B cell (primary cell): ENCODE measurements around the gene PDZRN3. TPM values are rescaled to one million over a fixed set of nuclear protein-coding genes. Genes with fewer than 3 reads are reported as not detected.

ENCODE experiments used
- ATAC-seq: fragments of 200-7000 bp; cut with Tn5 transposase; one replicate; pipeline ENCODE4 v1.10.0; 2021; ENCODE audit warnings: low read depth, mild to moderate bottlenecking, moderate number of reproducible peaks, moderate library complexity
- CTCF ChIA-PET: fragments of 350-600 bp; sonication (Branson Sonifier 250); formaldehyde crosslinking; loops from one replicate; lab custom pipeline; 2021; ENCODE audit warnings: antibody characterized with exemption, inconsistent platforms; lab: Charles Lee
- POLR2A ChIA-PET: fragments of 350-600 bp; sonication (Branson Sonifier 250); formaldehyde crosslinking; loops from one replicate; lab custom pipeline; 2021; ENCODE audit warnings: antibody characterized with exemption; lab: Charles Lee
- DNase-seq: peaks from one replicate; pipeline ENCODE4 v3.0.0; 2013
- H2AFZ ChIP-seq: 2 replicates; pipeline ENCODE4 v1.6.1; 2012; ENCODE audit warnings: mild to moderate bottlenecking, low read depth, low read length; ENCODE audit not compliant: insufficient read depth, poor library complexity, severe bottlenecking
- H3K27ac ChIP-seq, 2 donors: 1 replicate in 1 of 2; 2 replicates in 1 of 2; pipeline ENCODE4 v1.5.1; 2012 to 2013; ENCODE audit warnings: low read length in 2 of 2, mild to moderate bottlenecking in 2 of 2, moderate library complexity in 1 of 2
- H3K27me3 ChIP-seq, 4 experiments: fragments of 200-600 bp in 1 of 4; sonication (generic) in 1 of 4; replicated peaks in 1 of 4; 1 replicate in 2 of 4; 2 replicates in 2 of 4; pipeline versions ENCODE4 v1.6.1 to v1.7.0; 2013 to 2016; ENCODE audit warnings: low read length in 3 of 4, mild to moderate bottlenecking in 2 of 4, mixed read lengths in 1 of 4, moderate library complexity in 1 of 4; ENCODE audit not compliant: insufficient read depth in 4 of 4, control insufficient read depth in 3 of 4; ENCODE audit errors: control extremely low read depth in 1 of 4
- H3K36me3 ChIP-seq, 2 experiments: replicated peaks in 1 of 2; 1 replicate in 1 of 2; 2 replicates in 1 of 2; pipeline versions ENCODE4 v1.6.1 to v1.7.1; 2013; ENCODE audit warnings: low read length in 1 of 2; ENCODE audit not compliant: insufficient read depth in 2 of 2, control insufficient read depth in 1 of 2; ENCODE audit errors: control extremely low read depth in 1 of 2, extremely low read depth in 1 of 2
- H3K4me1 ChIP-seq, 2 donors: fragments of 200-600 bp in 1 of 2; sonication (generic) in 1 of 2; 1 replicate in 1 of 2; 2 replicates in 1 of 2; pipeline versions ENCODE4 v1.5.1 to v1.6.1; 2013 to 2017; ENCODE audit warnings: low read length in 2 of 2; ENCODE audit not compliant: control insufficient read depth in 2 of 2, insufficient read depth in 2 of 2
- H3K4me2 ChIP-seq: replicated peaks from 2 replicates; pipeline ENCODE3; 2012; ENCODE audit warnings: mild to moderate bottlenecking, low read depth, low read length; ENCODE audit not compliant: poor library complexity, severe bottlenecking
- H3K4me3 ChIP-seq, 5 experiments: fragments of 200-600 bp in 1 of 5; sonication (generic) in 1 of 5; 1 replicate in 3 of 5; 2 replicates in 2 of 5; pipeline versions ENCODE4 v1.5.1 to v1.7.0; 2011 to 2016; ENCODE audit warnings: low read length in 4 of 5, mild to moderate bottlenecking in 4 of 5, low read depth in 2 of 5, control low read depth in 1 of 5, moderate library complexity in 1 of 5; ENCODE audit not compliant: insufficient read depth in 1 of 5; ENCODE audit errors: control extremely low read depth in 1 of 5, extremely low read depth in 1 of 5
- H3K79me2 ChIP-seq: fragments of 200-600 bp; sonication (generic); one replicate; pipeline ENCODE4 v1.6.0; 2016; ENCODE audit warnings: low read length; ENCODE audit not compliant: control insufficient read depth, insufficient read depth
- H3K9ac ChIP-seq: fragments of 200-600 bp; sonication (generic); 2 replicates; pipeline ENCODE4 v1.6.1; 2017; ENCODE audit warnings: mild to moderate bottlenecking, low read length, moderate library complexity
- H3K9me3 ChIP-seq, 3 donors: one replicate each; pipeline versions ENCODE4 v1.6.1 to v1.7.1; 2013; ENCODE audit warnings: low read length in 2 of 3; ENCODE audit not compliant: control insufficient read depth in 2 of 3, insufficient read depth in 1 of 3; ENCODE audit errors: control extremely low read depth in 1 of 3
- H4K20me1 ChIP-seq: 2 replicates; pipeline ENCODE4 v1.6.0; 2012; ENCODE audit warnings: mild to moderate bottlenecking, low read length; ENCODE audit not compliant: insufficient read depth, control insufficient read depth, poor library complexity, severe bottlenecking
- H3K27ac Mint-ChIP-seq: one replicate; pipeline ENCODE4 v1.8.0; 2021; ENCODE audit warnings: mixed read lengths
- H3K27me3 Mint-ChIP-seq: one replicate; pipeline ENCODE4 v1.8.0; 2021; ENCODE audit warnings: mixed read lengths
- H3K4me1 Mint-ChIP-seq: one replicate; pipeline ENCODE4 v1.8.0; 2021; ENCODE audit warnings: mixed read lengths
- H3K4me3 Mint-ChIP-seq: one replicate; pipeline ENCODE4 v1.8.0; 2021; ENCODE audit warnings: mixed read lengths
- H3K9me3 Mint-ChIP-seq: one replicate; pipeline ENCODE4 v1.8.0; 2022; ENCODE audit warnings: mixed read lengths; ENCODE audit not compliant: insufficient read depth
- CTCF ChIP-seq: fragments of 200-600 bp; IDR thresholded peaks from one replicate; pipeline ENCODE4 v1.8.0; 2022; ENCODE audit warnings: antibody characterized with exemption, mild to moderate bottlenecking
- EZH2 ChIP-seq: IDR thresholded peaks from 2 replicates; pipeline ENCODE4 v1.6.1; 2012; ENCODE audit warnings: borderline replicate concordance, low read depth, mild to moderate bottlenecking, moderate library complexity, low read length; ENCODE audit not compliant: insufficient read depth, poor library complexity, severe bottlenecking
- WGBS: methylation state at CpG from one replicate; pipeline ENCODE4 v1.1.5; 2013; ENCODE audit warnings: missing lambda C conversion rate; ENCODE audit not compliant: insufficient coverage; 5-methylcytosine and 5-hydroxymethylcytosine counted together
- intact Hi-C: fragments of 100-400 bp; cut with micrococcal nuclease; formaldehyde crosslinking; loops from one replicate; pipeline ENCODE4 v1.10.0; 2022
- polyA plus RNA-seq: library from polyadenylated mRNA; depleted of rRNA; stranded (reverse); fragments of >200 nt; gene quantifications from 2 replicates; pipeline ENCODE4 v1.2.3, GENCODE V29; 2012
- total RNA-seq, 2 donors: library from RNA; stranded (reverse); fragments of 120-200 nt in 1 of 2; gene quantifications; 1 replicate in 1 of 2; 2 replicates in 1 of 2; pipeline versions ENCODE4 v1.2.3 to v1.2.4, GENCODE V29; 2013 to 2022

Gene PDZRN3
- total and polyA plus RNA-seq, 2 donors (not counting 1 experiment from before 2014, with no cell fraction given), result not detected

- TF ChIP-seq EZH2, result no peak
- peak; percentile 81 for TF ChIP-seq CTCF
- ATAC-seq, result no peak
- H3K9me3 Mint-ChIP-seq, result no peaks in the 10 kb centered on the region
- no peaks in the 10 kb centered on the region for H3K4me1 Mint-ChIP-seq
- H3K9me3 ChIP-seq, result no peaks in the 10 kb centered on the region
- CTCF ChIA-PET, result interaction anchor here (0.6 to 5.4 kb wide), 11 partner anchors 9 to 407 kb away, joined by 3 to 44 read pairs (median 3); no protein-coding TSS in a partner anchor
- no peak overlapping the region for H3K27ac ChIP-seq
- WGBS, result 57% methylated on average over 2 of the region's 6 CpGs
- intact Hi-C loops, result loop anchor here (10.0 kb wide), 1 partner anchor 568 kb away; no protein-coding TSS in a partner anchor
- H3K27me3 Mint-ChIP-seq, result peaks cover 25% of the 10 kb centered on the region
- no peaks in the 10 kb centered on the region for H4K20me1 ChIP-seq
- POLR2A ChIA-PET, result no interaction called here
- peak; percentile 58 for DNase-seq
- no peak overlapping the region for H3K27ac Mint-ChIP-seq
- no peak overlapping the region for H2AFZ ChIP-seq
- H3K4me2 ChIP-seq, result no peak overlapping the region
- no peaks in the 10 kb centered on the region for H3K36me3 ChIP-seq
- H3K79me2 ChIP-seq, result no peaks in the 10 kb centered on the region
- H3K4me3 Mint-ChIP-seq, result no peak overlapping the region
- H3K4me1 ChIP-seq, result no peaks in the 10 kb centered on the region
- H3K27me3 ChIP-seq, result peaks cover 0 to 2% (median 0%) of the 10 kb centered on the region in 4 experiments
- H3K4me3 ChIP-seq, result no peak overlapping the region
- H3K9ac ChIP-seq, result no peak overlapping the region
These were observed 121.8 kb downstream of the PDZRN3 start for GRCh38 chr3:73502609-73503583.

- 82% methylated on average over 1 of the region's 1 CpG for WGBS
- ChIA-PET POLR2A (no interaction called here), CTCF (interaction anchor here (5.4 kb wide), 1 partner anchor 399 kb away, joined by 44 read pairs; no protein-coding TSS in a partner anchor)
- Histone ChIP-seq H2AFZ (no peak overlapping the region), H3K9ac (no peak overlapping the region), H3K9me3 (no peaks in the 10 kb centered on the region), H3K27me3 (peaks cover 0 to 2% (median 0%) of the 10 kb centered on the region in 4 experiments), H3K79me2 (no peaks in the 10 kb centered on the region), H3K36me3 (no peaks in the 10 kb centered on the region), H3K27ac (no peak overlapping the region), H4K20me1 (no peaks in the 10 kb centered on the region), H3K4me1 (no peaks in the 10 kb centered on the region), H3K4me2 (no peak overlapping the region), H3K4me3 (no peak overlapping the region)
- DNase-seq (no peak), ATAC-seq (no peak)
- H3K9me3 Mint-ChIP-seq, result no peaks in the 10 kb centered on the region
- intact Hi-C loops, result loop anchor here (10.0 kb wide), 1 partner anchor 566 kb away; no protein-coding TSS in a partner anchor
- H3K27ac Mint-ChIP-seq, result no peak overlapping the region
- H3K4me1 Mint-ChIP-seq, result no peaks in the 10 kb centered on the region
- no peak overlapping the region for H3K4me3 Mint-ChIP-seq
- peaks cover 21% of the 10 kb centered on the region for H3K27me3 Mint-ChIP-seq
- TF ChIP-seq CTCF, result no peak
- no peak for TF ChIP-seq EZH2
These were observed 124.4 kb downstream of the PDZRN3 start for GRCh38 chr3:73500321-73500720.
